HepG2 (cell line): ENCODE data around the gene AP1M1. TPM values are rescaled to one million over a fixed set of nuclear protein-coding genes. Genes with fewer than 3 reads are reported as not detected.

Source experiments
- ATAC-seq: fragments of 200-7000 bp; cut with Tn5 transposase; 3 replicates; pipeline ENCODE4 v1.9.1; 2020; ENCODE audit warnings: mild to moderate bottlenecking, moderate library complexity
- BruUV-seq: library from RNA; stranded (reverse); fragments of 400-500 nt; replicated peaks from 2 replicates; lab custom pipeline; 2021; lab: Mats Ljungman, UMichigan
- CTCF ChIA-PET: fragments of 300-600 bp; formaldehyde crosslinking; extraction: SDS; loops from one replicate; lab custom pipeline; 2021; ENCODE audit warnings: low total read pairs, inconsistent platforms, low intra/inter-chr PET ratio; lab: Yijun Ruan, JAX
- POLR2A ChIA-PET: fragments of 350-600 bp; sonication (Branson Sonifier 250); formaldehyde crosslinking; loops from one replicate; lab custom pipeline; 2020; ENCODE audit warnings: antibody characterized with exemption, inconsistent platforms; lab: Yijun Ruan, JAX
- DNase-seq: peaks from one replicate; pipeline ENCODE4 v3.0.0-alpha.2; 2015; ENCODE audit warnings: low spot score
- FAIRE-seq: peaks from 3 replicates; lab custom pipeline; 2011; peaks lifted over from hg19 to GRCh38; lab: Jason Lieb, UNC
- H2AFZ ChIP-seq: one replicate; pipeline ENCODE4 v1.6.1; 2011; ENCODE audit warnings: low read length, inconsistent platforms
- H3K27ac ChIP-seq: fragments of 300-600 bp; 3 replicates; pipeline ENCODE4 v1.8.0; 2011; ENCODE audit warnings: mixed run types, mild to moderate bottlenecking, mixed read lengths, low read length, inconsistent platforms; ENCODE audit not compliant: insufficient read depth; ENCODE audit errors: extremely low read length
- H3K27me3 ChIP-seq, 2 experiments: fragments of 200-600 bp in 1 of 2; 2 replicates in 1 of 2; 3 replicates in 1 of 2; pipeline versions ENCODE4 v1.6.0 to v1.8.0; 2011; ENCODE audit warnings: low read length in 2 of 2, mild to moderate bottlenecking in 2 of 2, moderate library complexity in 2 of 2, inconsistent platforms in 1 of 2; ENCODE audit not compliant: insufficient read depth in 2 of 2, control insufficient read depth in 1 of 2
- H3K36me3 ChIP-seq, 2 experiments: fragments of 200-600 bp in 1 of 2; replicated peaks in 1 of 2; 2 replicates in 1 of 2; 3 replicates in 1 of 2; pipeline versions ENCODE4 v1.5.1 to v1.8.0; 2011; ENCODE audit warnings: low read length in 2 of 2, inconsistent platforms in 1 of 2; ENCODE audit not compliant: insufficient read depth in 2 of 2, control insufficient read depth in 1 of 2
- H3K4me1 ChIP-seq: 2 replicates; pipeline ENCODE4 v1.5.1; 2012; ENCODE audit warnings: low read length, inconsistent platforms; ENCODE audit not compliant: insufficient read depth
- H3K4me2 ChIP-seq: 2 replicates; pipeline ENCODE4 v1.6.0; 2011; ENCODE audit warnings: low read depth, low read length, inconsistent platforms
- H3K4me3 ChIP-seq, 3 experiments: fragments of 200-600 bp in 1 of 3; sonication (generic), shearing (Covaris generic) in 1 of 3; replicated peaks in 1 of 3; 2 replicates each; pipeline ENCODE4 v1.5.1; 2011 to 2016; ENCODE audit warnings: low read length in 3 of 3, inconsistent platforms in 2 of 3, low read depth in 2 of 3, mild to moderate bottlenecking in 2 of 3, control low read depth in 1 of 3, mixed read lengths in 1 of 3; ENCODE audit not compliant: insufficient read depth in 1 of 3
- H3K79me2 ChIP-seq: one replicate; pipeline ENCODE4 v1.6.1; 2011; ENCODE audit warnings: low read length, inconsistent platforms; ENCODE audit not compliant: insufficient read depth
- H3K9ac ChIP-seq: 2 replicates; pipeline ENCODE4 v1.6.0; 2011; ENCODE audit warnings: mild to moderate bottlenecking, low read depth, low read length, inconsistent platforms; ENCODE audit not compliant: insufficient read depth
- H3K9me3 ChIP-seq: 2 replicates; pipeline ENCODE4 v1.5.1; 2012; ENCODE audit warnings: mild to moderate bottlenecking, low read length
- H4K20me1 ChIP-seq: 2 replicates; pipeline ENCODE4 v1.6.0; 2011; ENCODE audit warnings: inconsistent platforms, mild to moderate bottlenecking, low read length, moderate library complexity; ENCODE audit not compliant: insufficient read depth
- CAMTA2 ChIP-seq: sonication (generic); formaldehyde crosslinking; IDR thresholded peaks from 2 replicates; pipeline ENCODE4 v1.4.0; 2020; ENCODE audit warnings: mild to moderate bottlenecking, missing genetic modification reagents, borderline replicate concordance
- EEA1 ChIP-seq: sonication (generic); formaldehyde crosslinking; IDR thresholded peaks from 2 replicates; pipeline ENCODE4 v1.5.1; 2020; ENCODE audit warnings: mild to moderate bottlenecking, missing genetic modification reagents, borderline replicate concordance
- FLYWCH1 ChIP-seq: sonication (generic); formaldehyde crosslinking; IDR thresholded peaks from 2 replicates; pipeline ENCODE4 v1.8.1; 2023; ENCODE audit warnings: mild to moderate bottlenecking, missing genetic modification reagents
- FOXJ3 ChIP-seq: sonication (generic); formaldehyde crosslinking; IDR thresholded peaks from 2 replicates; pipeline ENCODE4 v1.4.0; 2020; ENCODE audit warnings: missing genetic modification reagents, mild to moderate bottlenecking, borderline replicate concordance
- KLF16 ChIP-seq, 2 experiments: sonication (generic) in 1 of 2; formaldehyde crosslinking in 1 of 2; IDR thresholded peaks; 2 replicates each; pipeline versions ENCODE4 v1.6.1 to v1.8.0; 2016 to 2023; ENCODE audit warnings: missing genetic modification reagents in 2 of 2, missing compliant biosample characterization in 1 of 2
- MIXL1 ChIP-seq: IDR thresholded peaks from 2 replicates; pipeline ENCODE4 v1.6.1; 2016
- POGK ChIP-seq: sonication (generic); formaldehyde crosslinking; conservative IDR thresholded peaks from 2 replicates; pipeline ENCODE4 v1.8.0; 2022; ENCODE audit warnings: mild to moderate bottlenecking, moderate library complexity, missing genetic modification reagents
- PPARG ChIP-seq: conservative IDR thresholded peaks from 2 replicates; pipeline ENCODE4 v1.6.1; 2016; ENCODE audit warnings: missing biosample characterization, missing genetic modification reagents
- RBM22 ChIP-seq: fragments of 200-400 bp; formaldehyde crosslinking; optimal IDR thresholded peaks from 2 replicates; pipeline ENCODE3; 2017; ENCODE audit warnings: mild to moderate bottlenecking, low read length, moderate library complexity
- SUZ12 ChIP-seq: fragments of 150-350 bp; IDR thresholded peaks from 2 replicates; pipeline ENCODE4 v1.6.1; 2014; ENCODE audit warnings: low read depth, low read length
- ZBTB21 ChIP-seq: sonication (generic); formaldehyde crosslinking; IDR thresholded peaks from 2 replicates; pipeline ENCODE4 v1.4.0; 2020; ENCODE audit warnings: missing genetic modification reagents
- ZNF317 ChIP-seq: sonication (generic); formaldehyde crosslinking; IDR thresholded peaks from 2 replicates; pipeline ENCODE4 v1.5.0; 2020; ENCODE audit warnings: mild to moderate bottlenecking, missing genetic modification reagents
- ZNF883 ChIP-seq: sonication (generic); formaldehyde crosslinking; IDR thresholded peaks from 2 replicates; pipeline ENCODE4 v1.5.1; 2020; ENCODE audit warnings: mild to moderate bottlenecking, missing genetic modification reagents; ENCODE audit errors: not compliant biosample characterization
- ZSCAN21 ChIP-seq: sonication (generic); formaldehyde crosslinking; IDR thresholded peaks from 2 replicates; pipeline ENCODE4 v1.8.0; 2022; ENCODE audit warnings: mild to moderate bottlenecking, missing genetic modification reagents, moderate library complexity, borderline replicate concordance
- WGBS: methylation state at CpG from one replicate; pipeline ENCODE4 v1.1.6; 2017; ENCODE audit warnings: low lambda C conversion rate; 5-methylcytosine and 5-hydroxymethylcytosine counted together
- in situ Hi-C: cut with HindIII; loops from 2 replicates; pipeline ENCODE4 v1.10.0; 2017; ENCODE audit warnings: low pct_unique_long_range_greater_than_20kb; ENCODE audit not compliant: extremely low pct_ligation_motif_present
- intact Hi-C: fragments of 100-400 bp; cut with micrococcal nuclease; formaldehyde crosslinking; loops from one replicate; pipeline ENCODE4 v1.10.0; 2022; ENCODE audit not compliant: unreplicated experiment
- polyA plus RNA-seq, 8 experiments: library from polyadenylated mRNA; depleted of rRNA in 3 of 8; stranded (reverse) in 7 of 8; unstranded in 1 of 8; fragments of >200 nt; fragmentation: Illumina TruSeq in 4 of 8; extraction: Trizol in 4 of 8; gene quantifications; 2 replicates each; pipeline versions ENCODE4 v1.2.1 to v1.2.3, GENCODE V29; 2011 to 2016; ENCODE audit warnings: low read depth in 4 of 8, missing spikeins in 1 of 8, mixed read lengths in 1 of 8; ENCODE audit not compliant: insufficient read depth in 1 of 8
- total RNA-seq, 5 experiments: library from RNA; depleted of rRNA; stranded (reverse); fragments of >200 nt; fragmentation: Illumina TruSeq; extraction: Trizol; gene quantifications; 2 replicates each; pipeline ENCODE4 v1.2.3, GENCODE V29; 2016; ENCODE audit warnings: low read depth in 1 of 5
- TF ChIP-seq, protein P1 (sequence below): sonication (generic); formaldehyde crosslinking; IDR thresholded peaks from 2 replicates; pipeline ENCODE4 v1.4.0; 2020; ENCODE audit warnings: missing genetic modification reagents, low read depth, mild to moderate bottlenecking, borderline replicate concordance
- TF ChIP-seq, protein P2 (sequence below): sonication (generic); formaldehyde crosslinking; IDR thresholded peaks from 2 replicates; pipeline ENCODE4 v1.5.0; 2020; ENCODE audit warnings: missing genetic modification reagents, mild to moderate bottlenecking, borderline replicate concordance

The AP1M1 gene
- total and polyA plus RNA-seq, 2 of the 13 experiments (the other 11 are each of a cell fraction or from before 2014, with no cell fraction given) = 34.4 to 46.1 TPM

DNA sequence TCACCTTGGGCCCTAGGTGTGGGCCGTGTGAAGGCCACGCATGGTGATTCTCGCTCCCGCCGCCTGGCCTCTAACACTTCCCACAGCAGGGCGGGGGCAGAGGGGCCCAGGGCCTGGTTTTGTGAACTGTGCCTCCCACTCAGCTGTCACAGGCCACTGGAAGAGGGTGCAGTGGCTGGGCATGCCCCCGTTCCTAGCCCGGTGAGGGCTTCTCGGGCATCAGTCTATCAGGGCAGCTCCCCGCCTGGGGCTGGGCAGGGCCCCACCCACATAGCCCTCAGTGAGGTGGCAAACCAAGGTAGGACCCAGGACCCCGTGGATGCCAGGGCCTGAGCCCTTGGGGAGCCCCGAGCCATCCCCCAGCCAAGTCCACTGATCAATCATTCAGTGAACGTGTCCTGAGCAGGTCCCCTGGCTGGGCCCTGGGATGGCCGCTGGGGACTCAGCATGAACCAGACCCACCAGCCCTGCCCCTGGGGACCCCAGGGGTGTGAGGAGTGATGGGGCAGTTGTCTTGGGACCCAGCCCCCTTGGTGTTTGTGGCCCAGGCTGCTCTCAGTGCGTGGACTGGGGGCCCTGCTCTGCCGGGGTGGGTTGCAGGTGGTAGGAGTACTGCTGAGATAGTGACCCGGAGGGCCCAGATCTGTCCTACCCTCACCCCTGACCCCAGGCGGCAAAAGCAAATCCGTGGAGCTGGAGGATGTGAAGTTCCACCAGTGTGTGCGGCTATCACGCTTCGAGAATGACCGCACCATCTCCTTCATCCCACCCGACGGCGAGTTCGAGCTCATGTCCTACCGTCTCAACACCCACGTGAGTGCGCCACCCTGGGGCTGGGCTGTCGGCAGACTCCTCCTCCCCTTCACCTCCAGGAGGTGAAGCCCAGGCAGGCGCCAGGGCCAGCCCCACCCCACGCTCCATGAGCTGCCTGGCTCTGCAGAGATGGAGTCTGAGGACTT, 29.4 kb downstream of the AP1M1 start:
- CTCF ChIA-PET = no interaction called here
- DNase-seq (no peak), ATAC-seq (no peak), FAIRE-seq (no peak)
- TF ChIP-seq MIXL1 (CRISPR knock-in tag) (no peak), ZBTB21 (CRISPR knock-in tag) (no peak), ZSCAN21 (no peak), CAMTA2 (CRISPR knock-in tag) (no peak), SUZ12 (no peak), POGK (CRISPR knock-in tag) (no peak), KLF16 (CRISPR knock-in tag; IDR thresholded peaks at IDR 0.05) (no peak), EEA1 (CRISPR knock-in tag) (no peak), ZNF317 (CRISPR knock-in tag) (no peak), ZNF883 (no peak), FOXJ3 (CRISPR knock-in tag) (no peak), FLYWCH1 (CRISPR knock-in tag) (no peak), PPARG (CRISPR knock-in tag) (no peak), RBM22 (no peak)
- TF ChIP-seq, protein P1, sequence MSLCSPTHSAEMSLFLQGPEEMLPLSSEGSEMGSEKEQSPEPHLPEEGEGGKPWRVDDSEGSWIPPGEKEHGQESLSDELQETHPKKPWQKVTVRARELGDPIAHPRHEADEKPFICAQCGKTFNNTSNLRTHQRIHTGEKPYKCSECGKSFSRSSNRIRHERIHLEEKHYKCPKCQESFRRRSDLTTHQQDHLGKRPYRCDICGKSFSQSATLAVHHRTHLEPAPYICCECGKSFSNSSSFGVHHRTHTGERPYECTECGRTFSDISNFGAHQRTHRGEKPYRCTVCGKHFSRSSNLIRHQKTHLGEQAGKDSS (CRISPR knock-in tag) = no peak
- TF ChIP-seq, protein P2, sequence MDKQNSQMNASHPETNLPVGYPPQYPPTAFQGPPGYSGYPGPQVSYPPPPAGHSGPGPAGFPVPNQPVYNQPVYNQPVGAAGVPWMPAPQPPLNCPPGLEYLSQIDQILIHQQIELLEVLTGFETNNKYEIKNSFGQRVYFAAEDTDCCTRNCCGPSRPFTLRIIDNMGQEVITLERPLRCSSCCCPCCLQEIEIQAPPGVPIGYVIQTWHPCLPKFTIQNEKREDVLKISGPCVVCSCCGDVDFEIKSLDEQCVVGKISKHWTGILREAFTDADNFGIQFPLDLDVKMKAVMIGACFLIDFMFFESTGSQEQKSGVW (CRISPR knock-in tag) = no peak
- intact Hi-C loops (no loop called here), in situ Hi-C loops (no loop called here)
- Histone ChIP-seq H3K79me2 (no peaks in the 10 kb centered on the region), H3K4me2 (no peak overlapping the region), H3K9ac (no peak overlapping the region), H3K27ac (no peak overlapping the region), H4K20me1 (no peaks in the 10 kb centered on the region), H2AFZ (no peak overlapping the region), H3K27me3 (no peaks in the 10 kb centered on the region), H3K4me1 (no peaks in the 10 kb centered on the region), H3K36me3 (peaks cover 23 to 59% of the 10 kb centered on the region in 2 experiments), H3K9me3 (no peaks in the 10 kb centered on the region), H3K4me3 (no peak overlapping the region)
- 100% methylated on average over 15 of the region's 33 CpGs for WGBS
- BruUV-seq = no TSS peak
- POLR2A ChIA-PET = no interaction called here
